ENCODE data around the gene ONECUT3.
"Not testable (repeated sequence)": the region's sequence is repeated elsewhere in the genome, so short reads cannot be mapped to it uniquely, and the experiment has no call there.

Gene ONECUT3

DNA sequence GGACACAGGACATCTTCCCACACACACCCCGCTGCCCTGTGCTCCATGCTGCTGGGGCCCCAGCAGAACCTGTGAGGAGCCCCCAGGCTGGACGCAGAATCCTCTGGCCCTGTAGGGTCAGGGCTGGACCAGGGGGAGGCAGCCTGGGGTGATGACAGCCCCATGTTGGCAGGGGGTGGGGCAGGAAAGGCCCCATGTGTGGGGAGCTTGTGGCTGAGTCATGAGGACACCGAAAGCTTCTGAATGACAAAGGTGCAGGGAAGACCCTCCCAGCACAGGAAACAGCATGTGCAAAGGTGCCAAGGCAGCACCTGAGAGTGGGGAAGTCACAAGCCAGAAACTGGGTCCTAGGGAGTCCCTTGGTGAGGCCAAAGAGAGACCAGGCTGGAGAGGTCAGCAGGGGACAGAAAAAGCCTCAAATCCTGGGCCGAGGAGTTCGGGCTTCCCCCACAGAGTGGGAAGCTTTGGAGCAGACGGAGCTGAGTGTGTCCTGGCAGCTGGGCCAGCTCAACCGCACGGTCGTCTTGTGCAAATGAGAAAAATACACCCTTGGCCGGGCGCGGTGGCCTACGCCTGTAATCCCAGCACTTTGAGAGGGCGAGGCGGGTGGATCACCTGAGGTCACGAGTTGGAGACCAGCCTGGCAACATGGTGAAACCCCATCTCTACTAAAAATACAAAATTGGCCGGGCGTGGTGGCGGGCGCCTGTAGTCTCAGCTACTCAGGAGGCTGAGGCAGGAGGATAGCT lies 41.3 kb downstream of the ONECUT3 start:
- no peak for DNase-seq (ENCODE audit: low spot score)

- no peak for DNase-seq (ENCODE audit: low spot score)
Measured at GRCh38 chr19:1796395-1797142, 43.3 kb downstream of the ONECUT3 start.

- not testable (repeated sequence) for DNase-seq (ENCODE audit: low spot score)
Measured at GRCh38 chr19:1797313-1797712, 44.0 kb downstream of the ONECUT3 start.

- no peak for DNase-seq (ENCODE audit: low spot score)
Measured at GRCh38 chr19:1799695-1800342, 46.5 kb downstream of the ONECUT3 start.

DNA sequence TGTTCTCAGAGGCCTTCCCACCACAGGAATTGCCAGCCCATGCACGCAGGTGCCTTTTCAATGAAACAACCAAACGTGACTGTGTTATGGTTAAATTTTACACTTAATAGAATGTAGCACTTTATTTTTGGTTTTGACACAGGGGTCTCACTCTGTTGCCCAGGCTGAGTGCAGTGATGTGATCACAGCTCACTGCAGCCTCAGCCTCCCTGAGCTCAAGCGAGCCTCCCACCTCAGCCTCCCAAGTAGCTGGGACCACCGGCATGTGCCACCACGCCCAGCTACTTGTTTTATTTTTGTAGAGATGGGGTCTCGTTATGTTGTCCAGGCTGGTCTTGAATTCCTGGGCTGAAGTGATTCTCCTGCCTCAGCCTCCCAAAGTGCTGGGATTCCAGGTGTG lies 51.6 kb downstream of the ONECUT3 start:
- DNase-seq (ENCODE audit: low spot score), result no peak

GRCh38 chr19:1805401-1806183 lies 52.3 kb downstream of the ONECUT3 start:
- DNase-seq (ENCODE audit: low spot score), result no peak

DNA sequence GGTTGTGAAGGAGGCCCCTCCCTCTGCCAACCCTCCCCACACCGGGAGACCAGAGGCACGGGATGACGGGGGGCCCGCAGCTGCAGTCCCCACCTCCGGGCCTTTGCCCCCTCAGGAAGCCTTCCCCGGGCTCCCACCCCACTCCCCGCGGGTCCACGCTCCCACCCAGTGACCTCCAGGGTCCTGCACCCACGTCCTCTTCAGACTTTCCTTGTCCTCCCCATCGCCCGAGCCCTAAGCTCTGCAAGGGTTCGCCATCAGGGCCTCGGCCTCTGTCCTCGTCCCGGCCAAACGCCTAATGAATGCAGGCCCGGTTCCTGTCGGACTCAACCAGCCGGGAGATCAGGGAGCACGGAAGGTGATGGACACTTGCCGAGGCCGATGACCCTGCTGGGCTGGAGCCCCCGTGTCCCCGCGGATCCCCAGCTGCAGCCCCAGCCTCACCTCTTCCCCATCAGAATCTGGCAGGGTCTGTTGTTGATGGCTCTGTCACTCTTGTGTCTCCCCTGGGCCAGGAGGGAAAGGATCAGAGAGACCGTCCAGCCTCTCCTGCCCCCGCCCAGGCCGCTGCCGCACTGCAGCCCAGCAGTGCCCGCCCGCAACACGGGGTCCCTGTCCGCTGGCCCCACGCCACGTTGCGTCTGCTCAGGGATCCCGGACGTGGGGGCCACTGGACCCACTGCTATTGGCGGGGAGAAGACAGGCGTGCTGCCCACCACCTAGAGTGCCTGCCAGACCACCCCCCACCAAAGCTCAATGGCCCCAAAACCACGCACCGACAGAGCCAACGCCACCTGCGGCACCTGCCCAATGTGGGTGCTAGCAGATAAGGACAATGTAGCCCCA lies 53.1 kb downstream of the ONECUT3 start:
- no peak for DNase-seq (ENCODE audit: low spot score)

DNA sequence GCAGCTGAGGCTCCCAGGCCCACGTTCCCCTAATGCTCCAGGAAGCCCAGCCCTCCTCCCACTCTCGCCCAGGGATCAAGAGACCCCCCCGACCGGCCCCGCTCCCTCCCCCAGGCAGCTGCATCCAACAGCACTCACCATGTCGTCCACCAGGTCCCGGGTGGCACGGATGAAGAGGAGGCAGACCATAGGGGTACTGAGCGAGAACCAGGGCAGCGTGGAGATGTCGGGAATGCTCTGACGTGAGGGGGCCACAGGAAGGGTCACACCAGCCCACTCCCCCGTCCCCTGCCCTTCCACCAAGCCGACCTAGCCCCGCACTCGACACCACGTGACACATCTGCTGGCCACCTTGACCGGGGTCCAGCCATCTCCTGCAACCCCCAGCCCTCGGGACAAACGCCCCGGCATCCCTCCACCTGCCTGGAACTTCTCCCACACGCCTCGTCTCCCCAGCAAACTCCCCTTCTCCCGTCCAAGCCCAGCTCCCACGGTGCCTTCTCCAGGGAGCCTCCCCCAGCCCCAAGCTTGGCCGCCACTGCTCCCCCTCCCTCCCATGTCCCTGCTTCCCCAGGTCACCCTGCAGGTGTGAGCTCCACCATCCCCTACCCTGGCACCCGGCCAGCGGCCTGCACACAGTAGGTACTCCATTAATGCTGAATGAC lies 53.9 kb downstream of the ONECUT3 start:
- DNase-seq (ENCODE audit: low spot score), result no peak

GRCh38 chr19:1807695-1808394 lies 54.5 kb downstream of the ONECUT3 start:
- DNase-seq (ENCODE audit: low spot score), result no peak

DNA sequence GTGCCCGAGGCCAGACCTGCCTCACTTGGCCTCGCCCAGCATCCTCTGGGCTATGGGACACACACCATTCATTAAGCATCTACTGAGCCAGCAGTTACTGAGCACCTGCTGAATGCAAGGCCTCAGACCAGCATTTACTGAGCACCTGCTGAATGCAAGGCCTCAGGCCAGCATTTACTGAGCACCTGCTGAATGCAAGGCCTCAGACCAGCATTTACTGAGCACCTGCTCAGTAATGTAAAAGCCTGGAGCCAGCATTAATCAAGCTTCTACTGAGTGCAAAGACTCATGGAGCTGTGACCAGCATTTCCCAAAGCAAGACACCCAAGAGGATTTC lies 55.1 kb downstream of the ONECUT3 start:
- DNase-seq (ENCODE audit: low spot score), result no peak

DNA sequence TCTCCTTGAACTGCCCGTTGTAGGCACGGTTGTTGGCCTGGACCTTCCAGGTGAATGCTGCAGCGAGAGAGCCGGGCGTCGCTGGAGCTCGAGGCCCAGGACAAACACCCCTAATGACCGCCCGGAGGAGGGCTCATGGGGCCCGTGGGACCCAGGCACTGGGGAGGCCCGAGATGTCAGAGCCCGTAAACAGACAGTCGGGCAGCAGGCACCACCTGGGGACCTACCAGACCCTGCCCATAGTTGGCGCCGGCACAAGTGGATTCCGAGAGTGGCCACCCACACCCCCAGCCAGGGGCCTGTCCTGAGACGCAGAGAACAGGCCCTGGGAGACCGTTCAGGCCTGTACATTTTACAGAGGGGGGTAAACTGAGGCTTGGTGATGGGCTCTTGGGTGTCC lies 56.4 kb downstream of the ONECUT3 start:
- no peak for DNase-seq (ENCODE audit: low spot score)

- DNase-seq (ENCODE audit: low spot score), result no peak
Measured at GRCh38 chr19:1810439-1811160, 57.3 kb downstream of the ONECUT3 start.

DNA sequence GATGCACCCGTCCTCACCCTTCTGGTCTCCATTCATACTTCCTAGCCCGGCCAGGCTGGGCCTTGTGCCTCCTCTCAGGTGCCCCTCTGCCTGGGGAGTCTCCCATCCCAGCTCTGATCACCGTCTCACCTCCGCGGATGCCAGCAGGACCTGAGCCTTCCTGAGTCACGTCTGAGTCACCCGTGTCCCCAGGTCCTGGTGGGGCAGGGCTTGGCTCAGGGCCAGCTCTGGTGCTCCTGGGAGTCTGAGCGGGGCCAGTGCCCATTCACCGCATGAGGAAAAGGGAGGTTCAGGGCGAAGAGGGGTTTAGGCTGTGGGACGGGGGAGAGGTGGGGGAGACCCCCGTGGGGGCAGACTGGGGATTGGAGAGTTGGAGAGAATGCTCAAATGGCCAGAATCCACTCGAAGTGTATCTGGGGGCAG lies 58.2 kb downstream of the ONECUT3 start:
- DNase-seq (ENCODE audit: low spot score), result no peak

GRCh38 chr19:1811942-1812425 lies 58.7 kb downstream of the ONECUT3 start, which contains the start of gene ATP8B3:
ATP8B3 (minus strand) TSS chr19:1812276; CDS start chr19:1811736, 540 bp downstream.
- no peak for DNase-seq (ENCODE audit: low spot score)

DNA sequence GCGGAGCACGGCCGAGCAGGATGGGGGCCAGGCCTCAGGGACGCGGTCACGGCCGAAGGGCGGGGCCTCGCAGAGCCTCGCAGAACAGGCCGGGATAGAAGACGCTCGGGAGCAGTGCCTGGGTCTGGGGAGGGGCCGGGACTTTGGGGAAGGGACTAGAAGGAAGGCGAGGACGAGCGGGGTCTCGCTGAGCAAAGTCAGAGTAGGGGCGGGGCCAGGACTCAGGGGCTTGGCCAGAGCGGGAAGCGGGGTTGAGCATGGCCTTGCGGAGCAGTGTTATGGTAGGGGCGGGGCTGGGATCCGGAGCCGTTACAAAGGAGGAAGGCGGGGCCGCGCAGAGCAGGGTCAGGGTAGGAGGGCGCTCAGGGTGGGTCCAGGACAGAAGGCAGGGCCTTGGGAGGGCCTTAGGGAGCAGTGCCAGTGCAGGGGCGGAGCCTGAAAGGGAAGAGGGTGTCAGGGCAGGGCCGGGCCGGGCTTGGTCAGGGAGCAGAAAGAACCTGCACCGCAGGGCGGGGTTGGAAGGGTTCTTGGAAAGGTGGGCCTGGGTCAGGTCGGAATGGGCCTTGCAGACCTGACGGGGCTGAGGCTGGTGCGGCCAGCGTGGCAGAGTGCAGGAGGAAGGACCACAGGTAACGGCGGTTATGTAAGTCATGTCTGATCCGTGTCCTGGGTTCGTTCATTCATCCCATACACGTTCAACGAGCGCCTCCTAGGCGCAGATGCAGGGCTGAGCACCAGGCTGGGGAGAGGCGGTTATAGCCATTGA lies 59.3 kb downstream of the ONECUT3 start:
- DNase-seq (ENCODE audit: low spot score), result peak; percentile 42

- DNase-seq (ENCODE audit: low spot score), result no peak
Measured at GRCh38 chr19:1813192-1814182, 60.2 kb downstream of the ONECUT3 start.

DNA sequence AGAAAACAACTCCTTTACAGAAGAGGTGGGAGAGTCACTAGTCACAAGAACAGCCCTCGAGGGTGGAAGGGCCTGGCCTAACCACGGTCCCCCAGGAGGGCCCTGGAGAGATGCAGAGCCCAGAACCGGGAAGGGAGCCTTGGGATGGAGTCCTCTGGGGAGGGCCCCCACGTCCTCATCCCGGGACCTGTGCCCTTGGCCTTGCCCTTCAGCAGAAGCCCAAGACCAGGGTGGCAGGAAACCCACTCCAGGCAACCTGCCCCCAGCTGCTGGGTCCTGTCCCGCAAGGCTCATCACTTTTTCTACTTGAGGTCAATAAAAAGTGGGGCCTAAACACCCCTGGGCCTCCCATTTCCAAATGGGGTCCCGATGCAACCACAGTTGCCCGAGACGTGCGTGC lies 61.1 kb downstream of the ONECUT3 start:
- DNase-seq (ENCODE audit: low spot score), result no peak
